ENCODE measurements around the gene NUP133. TPM values are rescaled to one million over a fixed set of nuclear protein-coding genes. Genes with fewer than 3 reads are reported as not detected.

NUP133 gene
- total RNA-seq, 4 donors from 2014 or later, result 15.4 to 40.4 (median 25.5) TPM

- no peaks in the 10 kb centered on the region for H3K9me3 ChIP-seq
- no peak for DNase-seq
- no peaks in the 10 kb centered on the region for H3K27me3 ChIP-seq
- H3K27ac ChIP-seq, result no peak overlapping the region
- peaks cover 0 to 30% (median 0%) of the 10 kb centered on the region in 4 donors for H3K4me1 ChIP-seq
- TF ChIP-seq CTCF (IDR thresholded peaks at IDR 0.05) (no peak), POLR2A (IDR thresholded peaks at IDR 0.05) (no peak)
- no peak overlapping the region for H3K4me3 ChIP-seq
- peaks cover 0 to 20% (median 0%) of the 10 kb centered on the region in 3 donors for H3K36me3 ChIP-seq
These were observed 42.8 kb upstream of the NUP133 start for GRCh38 chr1:229550812-229551567.

- Histone ChIP-seq H3K4me3 (no peak overlapping the region), H3K27ac (no peak overlapping the region), H3K27me3 (no peaks in the 10 kb centered on the region), H3K9me3 (no peaks in the 10 kb centered on the region), H3K36me3 (peaks cover 0 to 41% (median 0%) of the 10 kb centered on the region in 3 donors), H3K4me1 (peaks cover 0 to 5% (median 0%) of the 10 kb centered on the region in 4 donors)
- TF ChIP-seq POLR2A (IDR thresholded peaks at IDR 0.05), result no peak
- no peak for TF ChIP-seq CTCF (IDR thresholded peaks at IDR 0.05)
- no peak for DNase-seq
These were observed 39.4 kb upstream of the NUP133 start for GRCh38 chr1:229547542-229547941.

- Histone ChIP-seq H3K4me3 (no peak overlapping the region), H3K27ac (no peak overlapping the region), H3K4me1 (no peaks in the 10 kb centered on the region), H3K36me3 (peaks cover 0 to 61% (median 0%) of the 10 kb centered on the region in 3 donors), H3K9me3 (no peaks in the 10 kb centered on the region), H3K27me3 (no peaks in the 10 kb centered on the region)
- TF ChIP-seq CTCF (IDR thresholded peaks at IDR 0.05) (no peak), POLR2A (IDR thresholded peaks at IDR 0.05) (no peak)
- no peak for DNase-seq
These were observed 36.4 kb upstream of the NUP133 start for GRCh38 chr1:229544587-229544986.

- Histone ChIP-seq H3K27ac (no peak overlapping the region), H3K36me3 (peaks cover 0 to 78% (median 0%) of the 10 kb centered on the region in 3 donors)
- no peak for DNase-seq
These were observed 31.8 kb upstream of the NUP133 start for GRCh38 chr1:229539863-229540506.

GRCh38 chr1:229538945-229539344 is 30.8 kb upstream of the NUP133 start:
- H3K4me1 ChIP-seq, result no peaks in the 10 kb centered on the region
- H3K9me3 ChIP-seq, result no peaks in the 10 kb centered on the region
- peaks cover 0 to 71% (median 0%) of the 10 kb centered on the region in 3 donors for H3K36me3 ChIP-seq
- no peaks in the 10 kb centered on the region for H3K27me3 ChIP-seq
- DNase-seq, result no peak
- no peak for TF ChIP-seq POLR2A (IDR thresholded peaks at IDR 0.05)
- TF ChIP-seq CTCF (IDR thresholded peaks at IDR 0.05), result no peak
- no peak overlapping the region for H3K4me3 ChIP-seq
- no peak overlapping the region for H3K27ac ChIP-seq

More at GRCh38 chr1:229539863-229540506, 31.8 kb upstream of the NUP133 start:
- Histone ChIP-seq H3K27me3 (no peaks in the 10 kb centered on the region), H3K9me3 (no peaks in the 10 kb centered on the region), H3K4me1 (no peaks in the 10 kb centered on the region), H3K4me3 (no peak overlapping the region)
- TF ChIP-seq CTCF (IDR thresholded peaks at IDR 0.05) (no peak), POLR2A (IDR thresholded peaks at IDR 0.05) (no peak)
